DOHH2 (cell line): ENCODE results near the gene INSIG1.

Experiments
- H3F3A ChIP-seq: fragments of 200-600 bp; sonication (generic), shearing (Covaris generic); 2 replicates; pipeline ENCODE4 v1.6.0; 2016; ENCODE audit warnings: antibody characterized with exemption, mild to moderate bottlenecking; ENCODE audit not compliant: control insufficient read depth, insufficient read depth
- H3K27ac ChIP-seq: fragments of 200-600 bp; sonication (generic); 2 replicates; pipeline ENCODE4 v1.5.1; 2014; ENCODE audit warnings: low read depth, mild to moderate bottlenecking, low read length, moderate library complexity
- H3K27me3 ChIP-seq: fragments of 200-600 bp; sonication (generic); 2 replicates; pipeline ENCODE4 v1.6.1; 2014; ENCODE audit warnings: mild to moderate bottlenecking, low read length, mixed read lengths; ENCODE audit not compliant: control insufficient read depth
- H3K36me3 ChIP-seq: fragments of 200-600 bp; sonication (generic); 2 replicates; pipeline ENCODE4 v1.6.1; 2014; ENCODE audit warnings: mild to moderate bottlenecking, low read length, moderate library complexity, mixed read lengths; ENCODE audit not compliant: control insufficient read depth
- H3K4me1 ChIP-seq: fragments of 200-600 bp; sonication (generic); 2 replicates; pipeline ENCODE4 v1.6.1; 2014; ENCODE audit warnings: mild to moderate bottlenecking, low read length, mixed read lengths; ENCODE audit not compliant: control insufficient read depth
- H3K4me2 ChIP-seq: fragments of 200-600 bp; sonication (generic); 2 replicates; pipeline ENCODE4 v1.6.0; 2014; ENCODE audit warnings: mild to moderate bottlenecking, low read length, moderate library complexity
- H3K4me3 ChIP-seq: fragments of 200-600 bp; sonication (generic); 2 replicates; pipeline ENCODE4 v1.5.1; 2014; ENCODE audit warnings: mild to moderate bottlenecking, low read length, mixed read lengths
- H3K79me2 ChIP-seq: fragments of 200-600 bp; sonication (generic); 2 replicates; pipeline ENCODE4 v1.6.1; 2014; ENCODE audit warnings: mild to moderate bottlenecking, low read length, mixed read lengths; ENCODE audit not compliant: control insufficient read depth
- H3K9me2 ChIP-seq: fragments of 200-600 bp; sonication (generic); replicated peaks from 2 replicates; pipeline ENCODE4 v1.6.1; 2014; ENCODE audit warnings: mild to moderate bottlenecking, low read length, mixed read lengths; ENCODE audit not compliant: control insufficient read depth
- H3K9me3 ChIP-seq: fragments of 200-600 bp; sonication (generic); 2 replicates; pipeline ENCODE4 v1.6.1; 2014; ENCODE audit warnings: antibody characterized with exemption, low read length, mixed read lengths; ENCODE audit not compliant: control insufficient read depth, insufficient read depth
- H4K20me1 ChIP-seq: fragments of 200-600 bp; sonication (generic); 2 replicates; pipeline ENCODE4 v1.6.0; 2014; ENCODE audit warnings: low read depth, mild to moderate bottlenecking, antibody characterized with exemption, low read length, moderate library complexity; ENCODE audit not compliant: control insufficient read depth, insufficient read depth
- CTCF ChIP-seq: fragments of 200-600 bp; sonication (generic); IDR thresholded peaks from one replicate; pipeline ENCODE4 v1.5.1; 2014; ENCODE audit warnings: antibody characterized with exemption, mild to moderate bottlenecking, low read depth, low read length; ENCODE audit not compliant: poor library complexity, severe bottlenecking
- EZH2phosphoT487 ChIP-seq: fragments of 200-600 bp; sonication (generic); IDR thresholded peaks from 2 replicates; pipeline ENCODE4 v1.6.1; 2017; ENCODE audit warnings: borderline replicate concordance, mild to moderate bottlenecking, antibody characterized with exemption, low read length, moderate library complexity, mixed read lengths

INSIG1 gene

GRCh38 chr7:155342313-155342712 lies 44.6 kb downstream of the INSIG1 start:
- Histone ChIP-seq H3K9me2 (no peaks in the 10 kb centered on the region), H3K4me2 (no peak overlapping the region), H3K36me3 (no peaks in the 10 kb centered on the region), H3K79me2 (no peaks in the 10 kb centered on the region), H3K27me3 (peaks cover 33% of the 10 kb centered on the region), H3K27ac (no peak overlapping the region), H4K20me1 (no peaks in the 10 kb centered on the region), H3K4me1 (peaks cover 10% of the 10 kb centered on the region), H3K4me3 (no peak overlapping the region), H3F3A (0 out of 2 replicates have a peak, but pooled peaks cover 3% of the 10 kb centered on the region), H3K9me3 (no peaks in the 10 kb centered on the region)
- TF ChIP-seq CTCF (no peak), EZH2phosphoT487 (no peak)

GRCh38 chr7:155343150-155343549 lies 45.5 kb downstream of the INSIG1 start:
- H3K9me2 ChIP-seq = no peaks in the 10 kb centered on the region
- TF ChIP-seq CTCF (no peak), EZH2phosphoT487 (no peak)
- no peaks in the 10 kb centered on the region for H4K20me1 ChIP-seq
- H3K4me2 ChIP-seq = no peak overlapping the region
- peaks cover 33% of the 10 kb centered on the region for H3K27me3 ChIP-seq
- H3K79me2 ChIP-seq = no peaks in the 10 kb centered on the region
- no peaks in the 10 kb centered on the region for H3K36me3 ChIP-seq
- H3K4me3 ChIP-seq = no peak overlapping the region
- peaks cover 10% of the 10 kb centered on the region for H3K4me1 ChIP-seq
- H3F3A ChIP-seq = 0 out of 2 replicates have a peak, but pooled peaks cover 3% of the 10 kb centered on the region
- no peak overlapping the region for H3K27ac ChIP-seq
- no peaks in the 10 kb centered on the region for H3K9me3 ChIP-seq

- no peak overlapping the region for H3K4me2 ChIP-seq
- TF ChIP-seq CTCF = no peak
- TF ChIP-seq EZH2phosphoT487 = no peak
- peaks cover 33% of the 10 kb centered on the region for H3K27me3 ChIP-seq
Measured at GRCh38 chr7:155343661-155344121, 46.0 kb downstream of the INSIG1 start.

More at GRCh38 chr7:155343661-155344121, 46.0 kb downstream of the INSIG1 start:
- H3K4me1 ChIP-seq = peaks cover 10% of the 10 kb centered on the region
- no peak overlapping the region for H3K4me3 ChIP-seq
- H3K36me3 ChIP-seq = no peaks in the 10 kb centered on the region
- no peaks in the 10 kb centered on the region for H3K9me3 ChIP-seq
- 0 out of 2 replicates have a peak, but pooled peaks cover 3% of the 10 kb centered on the region for H3F3A ChIP-seq
- H4K20me1 ChIP-seq = no peaks in the 10 kb centered on the region
- no peaks in the 10 kb centered on the region for H3K79me2 ChIP-seq
- H3K27ac ChIP-seq = no peak overlapping the region
- H3K9me2 ChIP-seq = no peaks in the 10 kb centered on the region
